Type B pancreatic cell (in vitro differentiated cells): ENCODE data around the gene P2RY10. TPM values are rescaled to one million over a fixed set of nuclear protein-coding genes. Genes with fewer than 3 reads are reported as not detected.
"Not testable (repeated sequence)": the region's sequence is repeated elsewhere in the genome, so short reads cannot be mapped to it uniquely, and the experiment has no call there.

Experiments
- DNase-seq: peaks from one replicate; pipeline ENCODE4 v3.0.0; 2021; ENCODE audit warnings: mixed read lengths; ENCODE audit not compliant: unreplicated experiment; ENCODE audit errors: extremely low spot score
- H3K27ac Mint-ChIP-seq: 2 replicates; pipeline ENCODE4 v1.8.0; 2021; ENCODE audit warnings: mild to moderate bottlenecking, mixed read lengths
- H3K27me3 Mint-ChIP-seq: 2 replicates; pipeline ENCODE4 v1.8.0; 2021; ENCODE audit warnings: mixed read lengths
- H3K36me3 Mint-ChIP-seq: 2 replicates; pipeline ENCODE4 v1.8.0; 2021; ENCODE audit warnings: mixed read lengths
- H3K4me1 Mint-ChIP-seq: one replicate; pipeline ENCODE4 v1.8.0; 2021; ENCODE audit warnings: mixed read lengths; ENCODE audit not compliant: unreplicated experiment
- H3K4me3 Mint-ChIP-seq: 2 replicates; pipeline ENCODE4 v1.8.0; 2021; ENCODE audit warnings: mild to moderate bottlenecking, mixed read lengths
- H3K9me3 Mint-ChIP-seq: 2 replicates; pipeline ENCODE4 v1.8.0; 2021; ENCODE audit warnings: mixed read lengths
- microRNA-seq: library from miRNA; unstranded; fragments of <30 nt; microRNA quantifications from one replicate; pipeline ENCODE4, GENCODE V29; 2020
- total RNA-seq: library from RNA; stranded (reverse); gene quantifications from 2 replicates; pipeline ENCODE4 v1.2.1, GENCODE V29; 2021; ENCODE audit warnings: low replicate concordance
- TF ChIP-seq, protein P1 (sequence below): fragments of 200-600 bp; sonication (generic); conservative IDR thresholded peaks from 2 replicates; pipeline ENCODE4 v1.5.0; 2021; ENCODE audit warnings: antibody characterized with exemption, mild to moderate bottlenecking

Gene P2RY10
- total RNA-seq, 1 donor from 2014 or later, result not detected

DNA sequence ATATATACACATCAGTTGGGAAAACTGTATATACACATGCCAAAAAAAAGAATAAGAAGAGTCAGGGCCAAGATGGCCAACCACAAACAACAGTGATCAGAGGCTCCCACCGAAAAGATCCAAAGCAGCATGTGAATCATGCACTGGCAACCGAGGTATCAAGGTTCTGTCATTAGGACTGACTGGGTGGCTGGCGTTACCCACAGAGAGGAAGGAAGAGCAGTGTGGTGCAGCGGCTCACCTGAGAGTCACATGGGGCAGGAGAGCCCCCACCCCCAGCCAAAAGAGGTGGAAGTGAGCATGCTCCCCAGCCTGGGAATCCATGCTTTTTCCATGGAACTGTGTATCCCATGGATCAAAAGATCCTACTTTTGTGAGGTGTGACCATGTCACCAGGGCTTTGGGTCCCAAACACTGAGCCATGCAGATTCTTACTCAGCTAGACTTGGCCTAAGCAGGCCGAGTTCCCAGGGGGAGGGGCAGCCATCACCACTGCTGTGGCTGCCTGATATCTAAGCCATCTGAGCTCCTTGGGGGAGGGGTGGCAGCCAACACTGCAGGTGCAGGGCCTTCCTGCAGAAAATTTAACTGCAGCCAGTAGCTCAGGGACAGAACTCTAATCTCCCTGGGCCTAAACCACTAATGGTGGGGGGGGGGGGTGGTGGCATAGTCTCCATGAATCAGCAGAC, 52.8 kb downstream of the P2RY10 start:
- no peak for DNase-seq
- TF ChIP-seq, protein P1, sequence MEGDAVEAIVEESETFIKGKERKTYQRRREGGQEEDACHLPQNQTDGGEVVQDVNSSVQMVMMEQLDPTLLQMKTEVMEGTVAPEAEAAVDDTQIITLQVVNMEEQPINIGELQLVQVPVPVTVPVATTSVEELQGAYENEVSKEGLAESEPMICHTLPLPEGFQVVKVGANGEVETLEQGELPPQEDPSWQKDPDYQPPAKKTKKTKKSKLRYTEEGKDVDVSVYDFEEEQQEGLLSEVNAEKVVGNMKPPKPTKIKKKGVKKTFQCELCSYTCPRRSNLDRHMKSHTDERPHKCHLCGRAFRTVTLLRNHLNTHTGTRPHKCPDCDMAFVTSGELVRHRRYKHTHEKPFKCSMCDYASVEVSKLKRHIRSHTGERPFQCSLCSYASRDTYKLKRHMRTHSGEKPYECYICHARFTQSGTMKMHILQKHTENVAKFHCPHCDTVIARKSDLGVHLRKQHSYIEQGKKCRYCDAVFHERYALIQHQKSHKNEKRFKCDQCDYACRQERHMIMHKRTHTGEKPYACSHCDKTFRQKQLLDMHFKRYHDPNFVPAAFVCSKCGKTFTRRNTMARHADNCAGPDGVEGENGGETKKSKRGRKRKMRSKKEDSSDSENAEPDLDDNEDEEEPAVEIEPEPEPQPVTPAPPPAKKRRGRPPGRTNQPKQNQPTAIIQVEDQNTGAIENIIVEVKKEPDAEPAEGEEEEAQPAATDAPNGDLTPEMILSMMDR, result no peak
- no peaks in the 10 kb centered on the region for H3K27me3 Mint-ChIP-seq
- no peaks in the 10 kb centered on the region for H3K4me1 Mint-ChIP-seq
- no peaks in the 10 kb centered on the region for H3K9me3 Mint-ChIP-seq
- H3K27ac Mint-ChIP-seq, result no peak overlapping the region
- H3K36me3 Mint-ChIP-seq, result no peaks in the 10 kb centered on the region
- H3K4me3 Mint-ChIP-seq, result no peak overlapping the region

DNA sequence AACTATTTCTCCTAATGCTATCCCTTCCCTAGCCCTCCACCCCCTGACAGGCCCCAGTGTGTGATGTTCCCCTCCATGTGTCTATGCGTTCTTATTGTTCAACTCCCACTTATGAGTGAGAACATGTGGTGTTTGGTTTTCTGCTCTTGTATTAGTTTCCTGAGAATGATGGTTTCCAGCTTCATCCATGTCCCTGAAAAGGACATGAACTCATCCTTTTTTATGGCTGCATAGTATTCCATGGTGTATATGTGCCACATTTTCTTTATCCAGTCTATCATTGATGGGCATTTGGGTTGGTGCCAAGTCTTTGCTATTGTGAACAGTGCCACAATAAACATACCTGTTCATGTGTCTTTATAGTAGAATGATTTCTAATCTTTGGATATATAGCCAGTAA, 62.3 kb downstream of the P2RY10 start:
- H3K27me3 Mint-ChIP-seq, H3K4me3 Mint-ChIP-seq, DNase-seq, H3K36me3 Mint-ChIP-seq, H3K4me1 Mint-ChIP-seq, H3K9me3 Mint-ChIP-seq, H3K27ac Mint-ChIP-seq: not testable (repeated sequence)

Small RNA genes within 50 kb of the gene (microRNA-seq; reads per million reads assigned to microRNA genes)
- gene MIR4328, result not detected

Other genes starting within 250 kb of the P2RY10 start
- 5.3 TPM in 1 of 2 replicates, not detected in the other for gene LPAR4, start 197.7 kb upstream of the P2RY10 start, total RNA-seq
- gene GPR174, start 199.3 kb downstream of the P2RY10 start, total RNA-seq, result not detected in 2 replicates